Left cardiac atrium (tissue), 4 donors: ENCODE measurements around the gene IPO5. TPM values are rescaled to one million over a fixed set of nuclear protein-coding genes. Genes with fewer than 3 reads are reported as not detected.

Experiments
- ATAC-seq, 2 donors: fragments of 200-7000 bp; cut with Tn5 transposase; one replicate each; pipeline ENCODE4 v1.9.1; 2020; ENCODE audit warnings: mild to moderate bottlenecking in 2 of 2, moderate library complexity in 2 of 2
- DNase-seq: peaks from one replicate; pipeline ENCODE4 v3.0.0-alpha.2; 2020
- intact Hi-C, 2 donors: fragments of 100-400 bp; cut with DNase I; formaldehyde crosslinking; loops; one replicate each; pipeline versions ENCODE4 v1.14.1 to v1.15.1; 2022 to 2023
- long read RNA-seq: library from polyadenylated mRNA; unstranded; transcript quantifications from one replicate; pipeline ENCODE4 v2.0.0, GENCODE V29; 2021
- total RNA-seq, 2 donors: library from RNA; stranded (reverse); fragmentation: NEBNext Ultra II Directional; extraction: Animal tissue kit (Norgen Biotek cat#: 25700); gene quantifications; one replicate each; pipeline ENCODE4 v1.2.1, GENCODE V29; 2021
- donor health status: DM: no; HTN: yes; CAD: no.
- donor health status: DM: no; HTN: yes; CAD: no; lungs with severe emphysema.
- donor health status: DM: yes; HTN: yes; CAD: no.
- donor health status: Dilated cardiomyopathy.

The IPO5 gene
- total RNA-seq, result 100 to 1,000 TPM in 1 of 2 donors, 10 to 100 TPM in 1; 77.8 to 101 TPM
- long read RNA-seq, transcript IPO5-222 (26 exons, 3,419 nt), result major isoform, 49 of 80 reads
- long read RNA-seq, partial matches to known transcripts, result 25 of 80 reads
- long read RNA-seq, other reads (novel, unspliced or antisense), result 6 of 80 reads

DNA sequence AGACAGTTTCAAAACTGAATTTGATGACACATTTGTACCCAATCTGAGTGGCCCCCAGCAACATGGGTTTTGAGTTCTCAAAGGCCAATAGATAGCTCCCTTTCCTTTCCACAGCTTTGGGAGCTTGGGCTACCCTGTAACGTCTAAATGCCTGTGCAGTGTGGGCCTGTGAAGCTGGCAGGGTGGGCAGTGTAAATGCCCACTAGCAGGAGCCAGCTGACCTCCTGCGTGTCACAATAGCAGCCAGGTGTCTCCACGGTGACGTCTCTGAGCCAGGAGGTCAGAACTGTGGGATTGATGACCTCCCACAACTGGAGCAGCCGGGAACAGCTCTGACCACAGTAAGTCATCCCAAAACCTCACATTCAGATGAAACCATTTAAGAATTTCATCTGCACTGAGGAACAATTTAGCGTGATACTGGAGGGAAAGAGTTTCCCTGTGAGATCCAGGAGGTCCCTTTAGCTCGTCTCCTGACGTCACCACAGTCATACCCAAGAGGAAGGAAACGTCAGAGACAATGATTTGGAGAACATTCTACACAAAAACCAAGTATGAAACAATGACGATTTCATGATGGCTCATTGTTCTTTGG lies at the start of gene IPO5:
TSS of gene IPO5 (plus strand) at position 300 of the 595 bp plus-strand sequence. CDS start 23,022 bp downstream, outside the sequence.
- DNase-seq (no peak), ATAC-seq (no peak)
- intact Hi-C loops, result no loop called here

DNA sequence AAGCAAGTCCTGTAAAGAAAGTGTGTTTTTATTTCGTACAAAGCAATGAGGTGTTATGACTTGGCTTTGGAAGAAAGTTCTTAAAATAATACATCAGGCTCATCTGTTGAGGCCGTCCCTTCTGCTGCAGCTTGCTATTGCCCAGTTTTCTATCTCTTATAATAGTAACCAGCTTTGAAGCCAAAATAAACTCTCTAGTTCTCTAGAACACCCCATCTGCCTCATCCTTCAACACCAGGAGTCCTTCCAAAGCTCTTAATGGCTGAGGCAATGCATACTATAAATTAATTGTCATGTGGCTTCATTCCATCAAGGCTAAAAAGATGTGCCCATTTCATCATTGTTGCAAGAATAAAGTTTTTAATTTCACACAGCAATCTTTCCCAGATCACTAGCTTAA lies 49.4 kb upstream of the IPO5 start:
- DNase-seq (no peak), ATAC-seq (peak; percentile 58 to 86)
- intact Hi-C loops, result no loop called here

DNA sequence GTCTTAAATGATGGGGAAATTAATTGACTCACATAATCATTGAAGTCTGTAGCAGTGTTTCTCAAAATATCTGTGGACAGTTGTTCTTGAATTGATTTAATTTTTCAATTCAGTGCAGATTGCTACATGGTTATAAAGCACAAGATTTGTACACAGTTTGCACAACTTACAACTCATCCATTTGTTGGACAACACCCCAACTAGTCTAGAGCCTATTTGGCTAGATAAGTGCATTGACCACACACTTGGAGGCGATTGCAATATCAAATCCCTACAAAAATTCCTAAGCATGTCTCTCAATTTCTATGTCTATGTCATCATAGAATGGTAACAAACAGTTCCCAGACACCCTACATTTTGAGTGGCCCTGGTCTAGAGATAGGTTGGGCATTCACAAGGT lies 48.0 kb upstream of the IPO5 start:
- ATAC-seq, result no peak

DNA sequence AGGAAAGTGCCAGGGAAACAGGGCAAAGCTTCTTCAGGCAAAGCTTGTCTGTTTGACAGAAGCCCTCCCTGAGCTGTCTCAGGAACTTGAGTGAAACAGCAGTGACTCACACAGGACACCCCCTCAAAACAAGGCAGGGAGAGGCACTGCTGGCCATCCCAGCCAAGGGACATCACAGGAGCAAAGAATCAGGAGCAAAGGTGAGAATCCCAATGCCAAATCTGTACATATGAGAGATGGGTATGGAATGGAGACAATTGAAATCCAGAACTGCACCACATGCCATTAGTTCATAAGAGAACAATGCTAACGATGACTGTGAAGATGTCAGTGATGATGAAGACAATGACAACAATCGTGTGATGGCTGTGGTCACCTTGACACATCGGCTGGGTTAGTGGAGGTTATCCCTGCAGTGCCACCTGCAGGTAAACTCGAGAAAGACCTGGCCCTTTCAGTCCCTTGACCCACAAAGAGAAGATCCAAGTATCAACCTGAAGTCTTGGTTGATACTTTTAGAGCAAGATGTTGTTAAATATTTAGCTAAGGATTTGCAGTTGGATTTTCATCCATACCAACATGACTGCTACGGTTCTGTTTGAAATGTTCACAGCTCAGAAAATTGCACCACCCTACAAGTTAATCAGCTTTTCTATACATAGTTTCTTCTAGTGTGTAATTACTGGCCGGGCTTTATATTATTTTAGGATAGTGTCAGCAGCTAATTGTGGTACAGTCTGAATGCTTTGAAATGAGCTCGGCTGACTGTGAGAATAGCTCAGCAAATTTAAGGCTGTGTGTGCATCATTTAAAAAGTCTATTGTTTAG lies 42.0 kb upstream of the IPO5 start:
- ATAC-seq (no peak), DNase-seq (no peak)
- intact Hi-C loops, result loop anchor here (10.0 kb wide), 1 partner anchor 57 kb away; no protein-coding TSS in a partner anchor

More for the DNA sequence above, 48.0 kb upstream of the IPO5 start:
- DNase-seq, result no peak
- intact Hi-C loops, result no loop called here

DNA sequence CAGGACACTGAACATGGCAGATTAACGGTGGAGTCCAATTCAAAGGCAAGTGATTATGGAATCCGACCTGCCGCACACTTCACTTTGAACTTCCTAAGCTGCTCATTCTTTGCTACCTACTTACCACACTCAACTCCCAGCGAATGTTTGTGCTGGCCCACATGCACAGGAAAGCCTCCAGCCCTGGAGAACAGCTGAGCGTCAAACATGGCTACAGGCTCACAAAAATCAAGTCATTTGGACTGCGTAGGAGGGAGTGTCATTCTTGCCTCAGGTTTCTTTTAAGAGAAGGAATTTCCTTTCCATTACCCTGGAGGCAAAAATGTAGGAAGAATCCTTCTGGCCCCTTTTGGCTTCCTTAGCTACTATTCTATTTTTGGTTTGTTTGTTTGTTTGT lies 41.3 kb upstream of the IPO5 start:
- ATAC-seq (no peak), DNase-seq (no peak)
- intact Hi-C loops, result loop anchor here (10.0 kb wide), 1 partner anchor 57 kb away; no protein-coding TSS in a partner anchor

DNA sequence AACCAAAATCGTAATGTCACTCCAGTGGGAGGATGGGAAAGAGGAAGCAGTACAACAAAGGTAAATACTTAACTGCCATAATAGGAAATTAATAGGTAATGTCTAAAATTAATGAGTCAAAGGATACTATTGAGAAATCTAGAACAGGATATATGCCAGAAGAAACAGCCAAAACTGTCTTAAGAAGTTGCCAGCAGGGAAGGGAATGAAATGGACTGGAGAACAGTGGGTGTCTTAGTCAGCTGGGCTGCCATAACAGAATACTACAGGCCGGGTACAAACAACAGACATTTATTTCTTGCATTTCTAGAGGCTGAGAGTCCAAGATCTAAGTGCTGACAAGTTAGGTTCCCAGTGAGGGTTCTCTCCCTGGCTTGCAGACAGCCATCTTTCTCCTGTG lies 40.3 kb upstream of the IPO5 start:
- intact Hi-C loops, result loop anchor here (10.0 kb wide), 1 partner anchor 58 kb away; no protein-coding TSS in a partner anchor
- ATAC-seq (no peak), DNase-seq (no peak)

DNA sequence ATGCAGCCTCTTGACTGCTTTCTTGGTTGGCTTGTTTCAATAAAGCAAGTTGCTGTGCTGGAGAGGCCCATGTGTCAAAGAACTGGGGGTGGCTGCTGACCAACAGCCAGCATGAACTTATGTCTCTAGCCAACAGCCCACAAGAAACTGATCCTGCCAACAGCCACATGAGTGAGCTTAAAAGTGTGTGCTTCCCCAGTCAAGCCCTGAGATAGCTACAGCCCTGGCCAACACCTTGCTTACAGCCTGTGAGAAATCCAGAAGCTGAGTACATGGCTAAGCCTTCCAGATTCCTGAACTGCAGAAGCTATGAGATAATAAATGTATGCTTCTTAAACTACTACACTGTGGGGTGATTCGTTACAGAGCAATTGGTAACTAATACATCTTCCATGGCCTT lies 38.9 kb upstream of the IPO5 start:
- intact Hi-C loops, result loop anchor here (10.0 kb wide), 1 partner anchor 60 kb away; no protein-coding TSS in a partner anchor
- no peak for ATAC-seq
- no peak for DNase-seq

DNA sequence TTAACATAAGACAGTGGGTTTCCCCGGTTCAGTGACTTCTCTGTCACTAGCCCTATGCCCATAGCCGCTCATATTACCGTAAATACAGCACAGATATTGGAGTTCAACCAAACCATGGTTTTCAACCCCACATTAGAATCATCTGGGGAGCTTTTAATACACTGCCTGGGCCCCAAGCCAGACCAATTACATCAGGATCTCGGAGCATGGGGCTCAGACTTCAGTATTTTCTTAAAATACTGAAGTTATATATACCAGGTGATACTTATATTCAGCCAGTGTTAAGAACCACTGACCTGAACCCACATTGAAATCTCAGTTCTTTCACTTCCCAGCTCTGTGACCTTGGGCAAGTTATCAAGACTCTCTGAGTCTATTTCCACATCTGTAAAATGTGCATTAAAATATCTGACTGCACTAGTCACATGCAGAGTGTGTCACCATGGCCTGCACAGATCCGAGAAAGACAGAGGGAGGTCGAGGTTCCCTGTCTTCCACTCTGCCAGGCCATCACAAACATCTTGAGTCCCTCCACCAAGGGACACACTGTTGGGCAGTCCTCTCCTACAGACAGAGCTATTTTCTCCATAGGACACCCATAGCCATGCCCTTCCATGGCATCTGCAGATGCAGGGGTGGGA lies 32.2 kb upstream of the IPO5 start:
- ATAC-seq (peak in 1 of 2 donors; percentile 27), DNase-seq (no peak)
- intact Hi-C loops, result no loop called here

DNA sequence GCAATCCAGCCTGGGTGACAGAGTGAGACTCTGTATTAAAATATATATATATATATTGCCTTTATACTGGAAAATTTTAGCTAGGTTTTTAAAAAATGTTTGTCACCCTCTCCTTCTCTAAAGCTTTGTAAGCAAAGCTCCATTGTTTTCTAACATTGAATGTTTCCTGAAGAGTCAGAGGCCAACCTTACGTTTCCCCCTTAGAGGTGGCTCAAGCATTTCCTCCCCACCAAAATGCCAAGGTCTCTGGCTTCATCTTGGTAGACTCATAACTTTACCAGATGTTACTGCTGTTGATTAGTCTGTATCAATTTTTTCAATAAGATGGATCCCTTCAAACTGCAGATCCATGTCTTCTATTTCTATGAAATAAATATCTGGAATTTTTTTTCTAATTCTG lies 25.2 kb upstream of the IPO5 start:
- DNase-seq (no peak), ATAC-seq (no peak)
- intact Hi-C loops, result no loop called here

DNA sequence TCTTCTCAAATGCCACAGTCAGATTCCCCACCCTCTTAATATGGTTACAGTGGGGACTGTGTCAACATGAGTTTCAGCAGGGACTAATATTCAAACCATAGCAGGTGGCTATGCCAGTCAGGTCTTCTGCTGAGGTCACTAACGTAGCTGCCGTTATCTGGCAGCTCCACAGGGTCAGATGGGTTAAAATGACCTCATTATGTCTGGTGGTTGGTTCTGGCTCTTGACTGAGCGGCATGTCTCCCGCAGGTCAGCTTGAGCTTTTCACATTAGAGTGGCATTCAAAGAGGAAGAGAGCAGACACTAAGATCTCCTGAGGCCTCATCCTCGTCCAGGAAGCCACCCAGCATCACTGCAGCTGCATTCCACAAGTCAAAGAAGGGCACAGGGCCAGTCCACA lies 21.4 kb upstream of the IPO5 start:
- ATAC-seq, result no peak
- no peak for DNase-seq
- intact Hi-C loops, result no loop called here

DNA sequence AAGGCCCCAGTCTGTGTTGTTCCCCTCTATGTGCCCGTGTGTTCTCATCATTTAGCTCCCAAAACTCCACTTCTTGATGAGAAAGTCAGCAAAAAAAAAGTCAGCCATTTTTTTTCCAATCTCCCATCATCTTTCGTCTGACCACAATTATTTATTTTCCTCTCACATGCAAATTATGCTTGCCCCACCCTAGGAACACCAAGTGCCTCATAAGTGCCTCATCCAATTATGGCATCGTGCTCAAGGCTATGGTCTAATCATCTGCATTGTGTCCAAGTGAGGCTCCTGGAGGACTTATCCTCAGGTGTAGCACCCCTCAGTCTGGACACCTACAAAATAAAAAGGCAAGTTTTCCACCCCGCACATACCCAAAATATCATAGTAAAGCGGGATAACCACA lies 20.8 kb upstream of the IPO5 start:
- no peak for ATAC-seq
- DNase-seq, result no peak
- intact Hi-C loops, result no loop called here

DNA sequence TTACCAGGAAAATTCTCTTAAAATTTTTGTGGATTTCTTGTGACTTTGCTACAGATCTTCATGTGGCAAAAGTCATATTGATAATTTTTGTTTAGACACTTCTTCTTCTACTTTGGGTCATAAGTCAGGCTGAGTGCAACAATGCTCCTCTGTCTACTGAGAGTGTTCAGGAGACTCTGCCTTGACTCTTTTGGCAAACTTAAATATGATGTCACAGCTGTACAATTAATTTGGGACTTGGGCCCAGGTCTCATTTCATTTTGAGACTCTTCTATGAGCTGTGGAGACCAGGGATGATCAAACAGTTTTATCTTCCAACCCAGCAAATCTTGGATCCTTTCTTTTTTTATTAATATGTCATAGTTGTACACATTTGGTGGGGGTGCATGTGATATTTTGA lies 19.7 kb upstream of the IPO5 start:
- DNase-seq (no peak), ATAC-seq (peak in 1 of 2 donors; percentile 46)
- intact Hi-C loops, result no loop called here

DNA sequence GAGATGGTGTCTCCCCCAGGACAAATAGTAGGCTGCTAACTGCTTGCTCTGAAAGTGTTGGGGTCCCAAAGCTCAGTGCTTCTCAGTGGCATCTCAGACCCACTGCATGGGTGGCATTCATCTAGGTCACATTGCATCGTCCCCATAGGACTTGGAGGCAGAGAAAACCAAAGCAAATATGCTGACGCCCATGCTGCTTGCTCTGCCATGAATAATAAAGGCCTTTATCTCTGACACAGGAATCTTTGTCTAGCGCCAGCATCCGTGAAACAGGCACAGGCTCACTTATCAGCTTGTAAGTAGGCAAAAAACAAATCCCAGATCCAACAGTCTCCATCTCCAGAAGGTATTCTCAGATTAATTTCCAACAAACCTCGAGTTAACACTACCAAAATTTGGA lies 18.9 kb upstream of the IPO5 start:
- ATAC-seq (peak in 1 of 2 donors; percentile 81), DNase-seq (peak; percentile 41)
- intact Hi-C loops, result no loop called here

DNA sequence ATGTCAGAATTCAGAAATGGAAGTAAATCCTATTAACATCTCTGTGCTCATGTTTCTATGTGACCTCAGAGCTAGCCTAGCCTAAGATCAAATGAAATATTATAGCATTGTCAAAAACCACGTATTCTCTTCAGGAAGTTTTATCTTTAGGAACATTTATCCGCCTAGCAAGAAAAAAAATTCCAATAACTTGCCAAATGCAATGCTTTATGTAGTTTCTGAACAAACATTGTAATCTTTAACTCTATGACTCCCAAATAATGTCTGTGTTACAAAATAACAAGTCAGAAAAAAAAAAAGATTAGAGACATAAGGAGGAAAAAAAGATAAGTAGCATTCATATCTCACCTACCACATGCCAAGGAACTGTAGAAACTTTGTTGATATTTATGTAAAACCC lies 18.4 kb upstream of the IPO5 start:
- intact Hi-C loops, result no loop called here
- DNase-seq, result no peak
- peak in 1 of 2 donors; percentile 37 for ATAC-seq

DNA sequence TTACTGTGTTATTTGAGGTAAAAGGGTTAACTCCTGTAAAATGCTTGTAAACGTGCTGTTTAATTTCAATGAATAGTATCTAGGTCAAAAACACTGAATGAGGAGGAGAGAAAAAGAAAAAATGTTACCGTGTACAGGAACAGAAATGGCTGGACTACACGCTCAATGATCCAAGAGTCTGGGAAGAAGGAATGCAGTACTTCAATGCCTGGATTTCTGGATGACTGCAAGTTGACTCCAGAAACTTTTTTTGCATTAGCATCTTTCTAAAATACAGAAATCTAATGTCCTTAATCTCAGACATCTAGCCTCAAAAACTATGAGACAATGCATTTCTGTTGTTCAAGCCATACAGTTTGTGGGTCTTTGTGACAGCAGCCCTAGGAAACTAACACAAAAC lies 17.4 kb upstream of the IPO5 start:
- DNase-seq, result no peak
- ATAC-seq, result no peak

DNA sequence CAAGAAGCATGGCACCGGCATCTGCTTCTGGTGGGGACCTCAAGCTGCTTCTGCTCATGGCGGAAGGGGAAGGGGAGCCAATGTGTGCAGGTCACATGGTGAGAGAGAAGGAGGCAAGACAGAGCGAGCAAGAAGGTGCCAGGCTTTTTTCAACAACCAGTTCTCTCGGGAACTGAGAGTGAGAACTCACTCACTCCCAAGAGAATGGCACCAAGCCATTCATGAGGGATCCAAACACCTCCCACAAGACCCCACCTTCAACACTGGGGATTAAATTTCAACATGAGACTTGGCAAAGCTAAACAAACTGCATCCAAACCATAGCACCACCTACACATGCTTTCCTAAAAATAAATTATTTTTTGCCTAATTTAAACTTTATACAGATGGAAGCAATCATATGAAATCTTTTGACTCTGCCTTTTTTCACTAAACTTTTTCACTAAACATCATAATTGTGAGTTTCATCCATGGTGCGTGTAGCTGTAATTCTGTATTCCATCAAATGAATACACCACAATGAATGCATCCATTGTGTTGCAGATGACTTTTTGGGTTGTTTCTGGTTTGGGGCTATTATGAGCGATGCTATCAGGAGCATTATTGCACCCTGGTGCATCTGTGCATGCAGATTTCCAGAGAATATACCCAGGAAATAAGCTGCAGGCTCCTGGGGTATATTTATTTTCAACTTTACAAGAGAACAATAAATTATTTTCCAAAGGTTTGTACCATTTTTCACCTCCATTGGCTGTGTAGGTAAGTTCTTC lies 14.6 kb upstream of the IPO5 start:
- intact Hi-C loops, result no loop called here
- ATAC-seq (no peak), DNase-seq (no peak)

More for the DNA sequence above, 17.4 kb upstream of the IPO5 start:
- intact Hi-C loops, result no loop called here

DNA sequence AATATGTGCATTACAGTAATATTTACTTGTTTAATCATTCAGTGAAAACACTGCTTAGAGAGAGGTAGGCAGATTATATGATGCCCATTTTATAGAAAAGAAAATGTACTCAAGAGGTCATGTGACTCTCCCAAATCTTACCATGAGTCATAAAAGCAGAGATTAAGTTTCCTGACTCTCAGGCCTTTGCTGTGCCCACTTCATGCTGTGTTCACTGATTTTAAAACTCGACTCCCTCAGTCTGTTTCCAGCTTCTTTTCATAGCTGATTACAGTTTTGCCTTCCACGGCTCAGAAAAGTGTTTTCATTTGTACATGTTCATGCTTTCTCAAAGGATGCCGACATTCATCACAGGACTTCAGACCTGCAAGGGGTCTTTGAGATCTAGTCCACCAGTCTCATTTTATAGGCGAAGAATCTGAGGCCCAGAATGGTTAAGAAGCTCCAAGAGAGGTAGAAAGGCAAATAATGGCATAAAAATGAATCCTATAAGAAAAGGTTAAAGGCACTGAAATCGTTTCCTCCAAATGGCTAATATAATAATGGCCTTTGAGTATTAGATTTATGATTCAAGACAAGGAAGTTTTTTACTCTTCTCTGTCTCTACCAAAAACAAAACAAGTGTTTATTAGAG lies 9.0 kb upstream of the IPO5 start:
- DNase-seq (no peak), ATAC-seq (peak in 1 of 2 donors; percentile 48)
- intact Hi-C loops, result no loop called here

DNA sequence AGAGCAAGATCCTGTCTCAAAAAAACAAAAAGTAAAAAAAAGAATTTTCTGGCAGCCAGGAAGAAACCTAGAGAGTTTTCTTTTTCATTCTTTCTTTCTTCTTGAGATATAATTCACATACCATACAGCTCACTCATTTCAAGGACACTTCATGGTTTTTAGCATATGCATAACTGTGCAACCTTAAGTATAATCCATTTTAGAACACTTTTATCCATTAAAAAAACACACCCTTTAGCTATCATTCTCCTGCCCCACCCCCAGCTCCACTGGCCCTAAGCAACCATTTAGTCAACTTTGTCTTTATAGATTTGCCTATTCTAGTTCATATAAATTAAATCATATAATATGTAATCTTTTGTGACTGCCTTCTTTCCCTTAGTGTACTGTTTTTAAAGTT lies 8.1 kb upstream of the IPO5 start:
- intact Hi-C loops, result no loop called here
- DNase-seq (no peak), ATAC-seq (no peak)
